GM18526 (cell line): ENCODE results near the gene PDLIM5.

Experiments used
- POLR2A ChIP-seq: IDR thresholded peaks from 3 replicates; pipeline ENCODE4 v1.6.1; 2011; ENCODE audit not compliant: insufficient read length; ENCODE audit errors: extremely low read depth

Gene PDLIM5

DNA sequence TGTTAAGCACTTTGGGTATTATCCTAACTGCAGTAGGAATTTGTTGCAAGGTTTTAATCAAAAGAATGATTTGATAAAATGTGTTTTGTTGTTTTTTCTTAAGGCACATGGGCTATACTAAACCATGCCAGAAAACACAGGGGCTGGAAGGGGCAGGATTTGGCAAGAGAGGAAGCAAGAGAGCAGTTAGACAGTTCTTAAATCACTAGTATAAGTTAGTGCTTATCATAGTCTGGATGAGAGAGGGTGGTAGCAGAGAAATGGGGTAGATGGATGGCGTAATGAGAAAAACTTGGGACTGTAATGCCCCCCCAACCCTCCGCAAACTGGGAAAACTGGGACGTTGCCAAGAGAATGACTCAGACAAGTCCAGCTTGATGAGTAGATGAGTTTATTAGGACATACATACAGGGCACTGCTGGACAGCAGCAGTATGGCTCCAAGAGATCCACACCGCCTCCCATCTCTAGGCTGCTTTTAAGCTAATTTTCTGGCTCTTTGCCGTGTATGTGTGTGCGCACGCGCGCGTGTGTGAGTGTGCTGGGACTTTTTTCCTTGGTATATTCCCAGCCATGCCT, 151.5 kb downstream of the PDLIM5 start:
- no peak for TF ChIP-seq POLR2A

DNA sequence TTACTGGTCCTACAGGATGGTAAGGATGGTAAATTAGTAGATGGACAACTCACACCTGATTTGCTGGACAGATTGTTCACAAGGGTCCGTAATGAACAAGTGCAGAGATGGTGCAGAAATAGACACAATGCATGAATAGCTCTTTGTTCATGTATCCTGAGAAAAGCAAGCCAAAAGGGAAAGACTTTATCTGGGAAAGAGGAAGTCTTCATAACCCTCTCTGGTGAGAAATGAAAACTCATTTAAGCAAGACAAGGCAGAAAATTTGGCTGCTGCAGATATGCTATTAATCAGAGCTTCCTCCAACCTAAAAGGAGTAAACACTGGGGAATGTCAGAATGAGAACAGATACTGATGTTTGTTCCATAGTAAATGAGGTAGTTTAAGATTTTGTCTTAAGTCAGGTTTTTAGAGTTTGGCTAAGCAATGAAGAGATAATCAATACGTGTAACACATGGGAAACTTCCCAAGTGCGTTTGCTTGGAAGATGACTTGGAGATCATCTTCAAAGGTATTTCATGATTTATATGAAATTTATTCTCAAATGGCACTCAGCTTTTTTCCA, 153.6 kb downstream of the PDLIM5 start:
- no peak for TF ChIP-seq POLR2A

- TF ChIP-seq POLR2A, result no peak
These were observed 158.4 kb downstream of the PDLIM5 start for GRCh38 chr4:94610145-94610544.

- TF ChIP-seq POLR2A, result no peak
These were observed 161.5 kb downstream of the PDLIM5 start for GRCh38 chr4:94613248-94613647.

- TF ChIP-seq POLR2A, result no peak
These were observed 163.7 kb downstream of the PDLIM5 start for GRCh38 chr4:94615451-94615850.

DNA sequence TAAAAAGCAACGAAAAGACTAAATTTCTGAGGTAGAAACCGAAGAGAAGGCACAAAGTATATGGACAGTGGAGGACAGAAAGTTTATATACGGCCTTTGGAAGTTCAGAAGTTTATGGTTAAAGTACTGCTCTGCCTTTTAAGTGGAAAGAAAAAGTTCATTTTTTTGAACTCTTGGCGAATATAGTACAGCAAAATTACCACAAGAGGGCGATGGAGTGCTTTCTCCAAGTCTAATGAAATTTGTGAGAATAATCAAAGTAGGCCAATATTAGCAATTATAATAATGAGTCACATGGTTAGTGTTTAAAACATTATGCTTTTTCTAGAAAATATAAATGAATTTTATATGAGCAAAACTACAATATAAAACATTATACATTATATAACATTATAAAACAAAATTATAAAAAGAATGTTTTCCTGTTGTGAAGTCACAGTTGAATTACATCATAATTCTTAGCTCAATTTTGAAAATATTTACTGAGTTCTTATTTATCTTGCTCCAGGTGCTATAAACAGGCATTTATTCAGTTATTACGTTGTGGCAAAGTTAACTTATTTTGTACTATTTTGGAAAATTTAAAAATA, 169.8 kb downstream of the PDLIM5 start:
- no peak for TF ChIP-seq POLR2A

DNA sequence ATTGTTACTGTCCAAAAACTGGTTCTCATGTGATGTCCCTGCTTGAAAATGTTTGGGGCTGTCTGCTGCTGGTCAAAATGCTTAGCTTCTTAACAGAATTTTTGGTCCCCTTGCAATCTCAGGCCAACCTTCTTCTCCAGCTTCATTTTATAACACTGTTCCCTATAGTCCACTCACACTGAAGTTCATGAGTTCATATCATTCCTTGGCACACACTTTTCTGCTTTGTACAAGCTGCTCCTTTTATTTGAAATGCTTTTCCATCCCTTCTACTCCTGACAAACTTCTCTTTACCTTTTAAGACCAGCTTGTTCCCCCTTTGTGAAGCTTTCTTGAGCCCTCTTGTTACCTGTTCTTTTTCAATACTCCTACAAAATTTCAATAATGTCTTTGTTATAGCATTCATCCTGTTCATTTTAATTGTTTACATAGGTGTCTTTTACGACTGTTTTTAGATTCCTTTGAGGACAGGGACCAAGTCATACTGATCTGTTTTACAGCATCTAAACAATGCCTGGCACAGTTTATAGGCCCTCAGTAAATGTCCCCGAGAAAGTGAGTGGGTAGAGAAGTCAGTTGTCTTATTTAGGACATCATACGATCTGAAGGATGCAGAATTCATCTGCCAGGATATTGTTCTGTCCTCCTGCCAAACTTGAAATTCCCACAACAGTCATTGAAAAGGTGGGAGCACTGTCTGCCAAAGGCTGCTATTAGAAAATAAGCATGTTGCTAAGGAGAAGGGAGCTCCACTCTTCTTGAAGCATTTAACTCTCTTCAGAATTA, 171.6 kb downstream of the PDLIM5 start:
- TF ChIP-seq POLR2A, result no peak

- TF ChIP-seq POLR2A, result no peak
These were observed 175.2 kb downstream of the PDLIM5 start for GRCh38 chr4:94626942-94627341.

DNA sequence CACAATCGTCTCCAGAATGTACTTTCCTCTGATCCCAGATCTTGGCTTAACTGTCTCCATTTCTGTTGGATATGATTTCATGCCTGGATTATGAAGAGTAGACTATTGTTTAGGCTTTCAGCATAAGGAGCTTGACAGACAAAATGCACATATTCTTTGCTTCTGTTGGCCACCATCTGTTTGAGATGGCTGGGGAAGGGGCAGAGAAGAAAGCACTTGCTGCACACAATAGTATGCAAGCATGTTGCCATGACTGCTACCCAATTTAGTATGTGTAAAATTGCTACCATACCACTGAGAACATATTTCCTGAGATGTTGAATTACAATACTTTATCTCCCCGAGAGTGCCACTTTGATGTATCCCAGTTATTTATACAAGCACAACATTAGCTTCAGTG, 178.1 kb downstream of the PDLIM5 start:
- no peak for TF ChIP-seq POLR2A

DNA sequence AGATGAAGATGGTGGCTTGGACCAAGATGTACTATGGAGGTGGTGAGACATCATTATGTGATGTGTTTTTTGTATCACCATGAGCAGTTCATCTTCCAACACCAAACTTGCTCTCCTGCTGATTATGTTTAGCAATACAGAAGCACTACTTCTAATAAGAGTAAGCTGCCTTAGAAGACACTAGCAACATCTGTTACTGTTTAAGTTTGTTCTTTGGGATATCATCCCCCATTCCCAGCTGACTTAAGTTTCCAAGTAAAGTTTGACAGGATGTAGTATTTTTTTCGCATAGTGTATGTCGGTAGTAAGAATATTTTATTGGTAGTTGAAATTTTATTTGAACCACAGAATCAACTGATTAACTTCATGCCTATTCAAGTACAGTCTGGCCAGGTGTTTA, 182.5 kb downstream of the PDLIM5 start:
- no peak for TF ChIP-seq POLR2A

DNA sequence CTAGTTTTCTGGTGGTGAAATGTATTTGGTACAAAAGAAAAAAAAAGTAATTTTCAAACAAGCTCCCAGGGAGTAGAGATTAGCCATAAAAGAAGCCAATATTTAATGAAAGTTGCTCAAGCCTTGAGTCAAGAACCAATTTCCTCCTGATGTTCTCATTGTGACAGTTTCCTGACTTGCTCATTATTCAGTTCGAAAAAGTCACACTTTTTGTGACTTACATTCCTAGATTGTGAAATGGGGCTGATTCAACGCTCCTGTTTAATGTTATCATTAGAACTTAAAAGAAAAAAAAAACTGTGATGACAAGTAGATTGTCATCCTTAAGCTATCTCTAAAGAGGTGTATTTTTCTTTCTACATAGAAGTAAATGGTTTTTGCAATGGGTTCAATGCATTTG, 183.4 kb downstream of the PDLIM5 start:
- TF ChIP-seq POLR2A, result no peak

GRCh38 chr4:94636004-94636403, 184.3 kb downstream of the PDLIM5 start:
- TF ChIP-seq POLR2A, result no peak

- no peak for TF ChIP-seq POLR2A
These were observed 187.6 kb downstream of the PDLIM5 start for GRCh38 chr4:94639298-94639697.

GRCh38 chr4:94640151-94640550, 188.4 kb downstream of the PDLIM5 start:
- no peak for TF ChIP-seq POLR2A

GRCh38 chr4:94641702-94642560, 190.2 kb downstream of the PDLIM5 start:
- no peak for TF ChIP-seq POLR2A
